ENCODE data around the gene USP47. TPM values are rescaled to one million over a fixed set of nuclear protein-coding genes. Genes with fewer than 3 reads are reported as not detected.

USP47 gene
- total RNA-seq, 5 donors from 2014 or later (not counting 1 experiment from before 2014, with no cell fraction given) = 49.3 to 77.6 (median 58.6) TPM

DNA sequence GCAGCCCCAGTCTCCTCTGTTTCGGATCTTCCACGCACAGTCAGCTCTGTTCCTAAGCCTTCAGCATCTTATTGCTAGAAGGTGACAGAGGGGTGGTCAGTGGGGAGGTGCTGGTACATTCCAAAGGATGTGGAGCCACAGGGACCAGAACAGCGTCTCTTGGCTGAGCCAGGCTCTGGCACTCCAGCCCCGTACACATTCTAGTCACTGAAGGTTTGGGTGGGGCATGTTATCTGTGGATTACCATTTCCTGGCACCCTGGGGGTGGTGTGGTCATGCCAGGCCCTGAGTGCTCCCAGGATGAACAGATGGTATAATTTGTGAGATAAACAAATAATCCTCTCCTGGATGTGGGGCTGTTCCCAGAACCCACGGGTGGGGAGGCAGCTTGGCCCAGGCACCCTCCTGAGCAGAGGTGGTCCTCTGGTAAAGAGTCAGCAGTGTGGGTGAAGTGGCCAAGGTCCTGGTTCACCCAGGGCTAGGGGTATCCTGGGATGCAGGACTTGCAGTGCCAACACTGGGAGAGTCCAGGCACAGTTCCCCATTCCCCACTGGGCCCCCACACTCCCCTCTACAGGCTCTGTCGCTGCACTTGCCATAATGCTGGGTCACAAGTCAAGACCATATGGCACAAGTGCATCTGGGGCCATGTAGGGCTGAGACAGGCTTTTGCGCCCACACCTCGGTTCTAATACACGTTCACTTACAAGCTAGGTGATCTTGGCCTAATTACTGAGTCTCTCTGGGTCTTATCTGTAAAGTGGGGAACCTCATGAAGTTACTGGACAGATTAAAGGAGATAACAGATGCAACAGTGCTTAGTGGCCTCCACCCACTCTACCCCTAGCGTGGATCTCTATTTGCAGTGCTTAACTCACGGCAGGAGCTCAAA lies 133.7 kb downstream of the USP47 start:
- ATAC-seq (replicated peaks in 1 of 4) = peak in 1 of 4 experiments; percentile 46

DNA sequence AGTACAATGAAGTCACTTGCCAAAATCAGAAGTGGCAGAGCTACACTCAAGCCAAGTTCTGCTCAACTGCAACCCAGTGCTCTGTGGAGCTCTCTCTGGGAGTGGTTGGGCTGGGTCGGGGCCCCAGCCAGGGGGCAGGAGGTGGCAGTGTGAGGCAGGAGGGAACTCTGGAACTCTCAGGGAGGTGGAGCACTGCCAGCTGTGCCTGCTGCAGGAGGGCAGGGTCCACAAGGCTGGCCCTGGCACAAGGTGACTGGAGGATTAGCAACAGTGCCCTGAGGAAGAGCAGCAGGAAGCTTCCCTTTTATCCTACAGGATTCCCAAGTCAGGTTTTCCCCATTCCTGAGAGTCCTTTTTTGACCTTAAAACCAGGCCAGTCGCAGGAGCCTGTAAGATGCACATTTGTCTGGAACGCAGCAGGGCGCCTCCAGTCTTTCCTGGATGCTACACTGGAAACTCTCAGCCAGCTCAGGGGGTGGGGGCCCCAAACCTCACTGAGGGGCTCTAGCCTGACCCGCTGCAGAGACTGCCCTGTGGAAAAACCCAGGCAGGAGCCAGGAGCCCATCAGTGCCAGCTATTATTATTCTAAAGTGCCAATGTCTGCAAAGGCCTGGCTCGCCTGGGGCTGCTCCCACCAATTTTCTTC lies 134.8 kb downstream of the USP47 start:
- H3K4me3 ChIP-seq (ENCODE audit: control insufficient read depth in 1 of 2, extremely low read depth in 1 of 2, low read length in 1 of 2) = no peak overlapping the region
- ATAC-seq (replicated peaks in 1 of 4) (no peak), DNase-seq (peak in 1 of 35 experiments; percentile 0)
- peaks cover 0 to 18% of the 10 kb centered on the region in 2 experiments for H3K27me3 ChIP-seq (replicated peaks in 1 of 2; ENCODE audit: control insufficient read depth in 2 of 2, extremely low read depth in 1 of 2, insufficient read depth in 2 of 2, low read length in 1 of 2)
- peaks cover 3 to 4% of the 10 kb centered on the region in 2 donors for H3K27me3 Mint-ChIP-seq
- peaks cover 7 to 16% (median 13%) of the 10 kb centered on the region in 3 donors for H3K4me1 Mint-ChIP-seq
- H3K9me3 Mint-ChIP-seq = no peaks in the 10 kb centered on the region
- H3K27ac ChIP-seq (ENCODE audit: low read length) = no peak overlapping the region
- H3K4me3 Mint-ChIP-seq = no peak overlapping the region
- no peaks in the 10 kb centered on the region for H3K9me3 ChIP-seq
- ChIA-PET POLR2A (no interaction called here), CTCF (interaction anchor here (0.6 to 1.0 kb wide), 2 partner anchors 17 to 65 kb away, joined by 3 to 4 read pairs; no protein-coding TSS in a partner anchor)
- no peaks in the 10 kb centered on the region for H3K36me3 Mint-ChIP-seq
- H3K27ac Mint-ChIP-seq = no peak overlapping the region
- 98% methylated on average over 5 of the region's 6 CpGs for WGBS (ENCODE audit: insufficient coverage)
- H3K36me3 ChIP-seq (ENCODE audit: control insufficient read depth in 2 of 2, extremely low read depth in 1 of 2, insufficient read depth in 1 of 2, low read length in 1 of 2) = no peaks in the 10 kb centered on the region
- H3K4me1 ChIP-seq (ENCODE audit: control insufficient read depth in 1 of 2, extremely low read depth in 1 of 2, insufficient read depth in 2 of 2, low read length in 2 of 2) = peaks cover 0 to 6% of the 10 kb centered on the region in 2 experiments

More for the DNA sequence above, 133.7 kb downstream of the USP47 start:
- peaks cover 0 to 8% of the 10 kb centered on the region in 2 experiments for H3K27me3 ChIP-seq (replicated peaks in 1 of 2; ENCODE audit: control insufficient read depth in 2 of 2, extremely low read depth in 1 of 2, insufficient read depth in 2 of 2, low read length in 1 of 2)
- Mint-ChIP-seq H3K27me3 (peaks cover 0 to 2% of the 10 kb centered on the region in 2 donors), H3K36me3 (no peaks in the 10 kb centered on the region), H3K27ac (no peak overlapping the region), H3K4me3 (no peak overlapping the region), H3K4me1 (peaks cover 7 to 16% (median 13%) of the 10 kb centered on the region in 3 donors), H3K9me3 (no peaks in the 10 kb centered on the region)
- H3K4me3 ChIP-seq (ENCODE audit: control insufficient read depth in 1 of 2, extremely low read depth in 1 of 2, low read length in 1 of 2) = no peak overlapping the region
- CTCF ChIA-PET = interaction anchor here (0.6 to 1.0 kb wide), 2 partner anchors 16 to 67 kb away, joined by 3 to 4 read pairs; no protein-coding TSS in a partner anchor
- H3K27ac ChIP-seq (ENCODE audit: low read length) = no peak overlapping the region
- peaks cover 0 to 6% of the 10 kb centered on the region in 2 experiments for H3K4me1 ChIP-seq (ENCODE audit: control insufficient read depth in 1 of 2, extremely low read depth in 1 of 2, insufficient read depth in 2 of 2, low read length in 2 of 2)
- POLR2A ChIA-PET = interaction anchor here in 1 of 2 donors (0.6 kb wide), 1 partner anchor 223 kb away, joined by 3 read pairs; no protein-coding TSS in a partner anchor
- WGBS (ENCODE audit: insufficient coverage) = 84% methylated on average over 5 of the region's 11 CpGs
- DNase-seq = peak in 1 of 35 experiments; percentile 2
- no peaks in the 10 kb centered on the region for H3K36me3 ChIP-seq (ENCODE audit: control insufficient read depth in 2 of 2, extremely low read depth in 1 of 2, insufficient read depth in 1 of 2, low read length in 1 of 2)
- H3K9me3 ChIP-seq = no peaks in the 10 kb centered on the region

DNA sequence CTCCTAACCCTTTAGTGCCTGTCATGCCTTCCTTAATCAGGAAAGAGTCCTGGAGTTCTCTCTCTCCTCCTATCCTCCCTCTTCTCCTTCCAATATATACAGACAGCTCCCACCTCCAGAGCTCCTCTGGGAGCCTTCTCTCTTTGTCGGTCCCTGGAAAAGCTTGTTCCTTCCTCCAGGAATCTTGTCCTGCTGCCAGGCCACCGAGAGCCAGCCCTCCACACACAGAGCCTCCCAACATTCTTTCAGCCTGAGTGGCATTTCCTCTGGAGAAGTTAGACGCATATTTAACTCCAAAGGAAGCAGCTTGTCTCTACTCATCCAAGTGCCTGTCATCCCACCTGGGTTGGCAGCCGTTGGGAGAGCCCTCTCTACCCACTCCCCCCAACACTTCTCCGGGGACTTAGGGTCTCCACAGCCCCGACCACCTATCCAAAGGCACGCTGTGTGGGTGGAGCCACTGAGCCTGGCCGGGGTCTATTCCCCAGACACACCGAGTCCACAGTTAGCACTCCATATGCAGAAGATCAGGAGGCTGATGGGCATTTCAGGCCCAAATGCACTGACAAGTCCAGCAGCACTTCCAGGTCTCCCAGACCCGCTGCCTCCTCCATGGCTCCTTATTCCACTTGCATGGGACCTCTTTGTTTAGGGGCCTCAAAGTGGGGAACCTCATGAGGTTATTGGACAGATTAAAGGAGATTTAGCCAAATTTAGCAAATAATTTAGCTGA lies 135.6 kb downstream of the USP47 start:
- Mint-ChIP-seq H3K27me3 (peaks cover 3 to 4% of the 10 kb centered on the region in 2 donors), H3K27ac (no peak overlapping the region), H3K4me3 (no peak overlapping the region), H3K9me3 (no peaks in the 10 kb centered on the region), H3K36me3 (no peaks in the 10 kb centered on the region), H3K4me1 (peaks cover 7 to 16% (median 13%) of the 10 kb centered on the region in 3 donors)
- no peak overlapping the region for H3K4me3 ChIP-seq (ENCODE audit: control insufficient read depth in 1 of 2, extremely low read depth in 1 of 2, low read length in 1 of 2)
- DNase-seq (no peak), ATAC-seq (replicated peaks in 1 of 4) (no peak)
- WGBS (ENCODE audit: insufficient coverage) = 68% methylated on average over 8 of the region's 10 CpGs
- H3K36me3 ChIP-seq (ENCODE audit: control insufficient read depth in 2 of 2, extremely low read depth in 1 of 2, insufficient read depth in 1 of 2, low read length in 1 of 2) = no peaks in the 10 kb centered on the region
- H3K27me3 ChIP-seq (replicated peaks in 1 of 2; ENCODE audit: control insufficient read depth in 2 of 2, extremely low read depth in 1 of 2, insufficient read depth in 2 of 2, low read length in 1 of 2) = peaks cover 0 to 19% of the 10 kb centered on the region in 2 experiments
- H3K27ac ChIP-seq (ENCODE audit: low read length) = no peak overlapping the region
- CTCF ChIA-PET = no interaction called here
- no peaks in the 10 kb centered on the region for H3K9me3 ChIP-seq
- peaks cover 0 to 6% of the 10 kb centered on the region in 2 experiments for H3K4me1 ChIP-seq (ENCODE audit: control insufficient read depth in 1 of 2, extremely low read depth in 1 of 2, insufficient read depth in 2 of 2, low read length in 2 of 2)
- POLR2A ChIA-PET = interaction anchor here in 1 of 2 donors (0.6 kb wide), 1 partner anchor 90 kb away, joined by 4 read pairs; no protein-coding TSS in a partner anchor

DNA sequence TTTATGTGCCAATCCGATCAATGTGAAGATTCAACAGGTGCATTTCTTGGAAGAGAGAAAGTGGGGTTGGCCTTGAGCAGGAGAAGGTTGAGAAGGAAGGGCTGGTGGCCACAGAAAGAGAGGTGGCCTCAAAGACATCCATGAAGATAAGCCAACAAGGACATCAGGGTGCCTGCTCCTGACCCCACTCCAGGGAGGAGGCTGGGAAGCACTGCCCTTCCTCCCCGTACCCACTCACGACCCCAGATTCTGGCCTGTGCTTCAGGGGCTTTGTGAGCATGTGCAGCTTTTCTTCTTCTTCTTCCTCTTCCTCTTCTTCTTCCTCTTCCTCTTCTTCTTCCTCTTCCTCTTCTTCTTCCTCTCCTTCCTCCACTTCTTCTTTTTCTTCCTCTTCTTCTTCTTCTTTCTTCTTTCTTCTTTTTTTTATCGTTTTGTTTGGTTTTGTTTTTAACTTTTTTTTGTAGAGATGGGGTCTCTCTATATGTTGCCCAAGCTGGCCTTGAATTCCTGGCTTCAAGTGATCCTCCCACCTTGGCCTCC lies 136.4 kb downstream of the USP47 start:
- ATAC-seq (replicated peaks in 1 of 4) (no peak), DNase-seq (no peak)
- no peak overlapping the region for H3K27ac Mint-ChIP-seq
- H3K36me3 Mint-ChIP-seq = no peaks in the 10 kb centered on the region
- H3K4me1 ChIP-seq (ENCODE audit: control insufficient read depth in 1 of 2, extremely low read depth in 1 of 2, insufficient read depth in 2 of 2, low read length in 2 of 2) = peaks cover 0 to 6% of the 10 kb centered on the region in 2 experiments
- POLR2A ChIA-PET = no interaction called here
- no peak overlapping the region for H3K4me3 ChIP-seq (ENCODE audit: control insufficient read depth in 1 of 2, extremely low read depth in 1 of 2, low read length in 1 of 2)
- H3K9me3 Mint-ChIP-seq = no peaks in the 10 kb centered on the region
- no peaks in the 10 kb centered on the region for H3K36me3 ChIP-seq (ENCODE audit: control insufficient read depth in 2 of 2, extremely low read depth in 1 of 2, insufficient read depth in 1 of 2, low read length in 1 of 2)
- CTCF ChIA-PET = no interaction called here
- no peaks in the 10 kb centered on the region for H3K9me3 ChIP-seq
- H3K4me3 Mint-ChIP-seq = no peak overlapping the region
- peaks cover 3 to 4% of the 10 kb centered on the region in 2 donors for H3K27me3 Mint-ChIP-seq
- peaks cover 0 to 21% of the 10 kb centered on the region in 2 experiments for H3K27me3 ChIP-seq (replicated peaks in 1 of 2; ENCODE audit: control insufficient read depth in 2 of 2, extremely low read depth in 1 of 2, insufficient read depth in 2 of 2, low read length in 1 of 2)
- no peak overlapping the region for H3K27ac ChIP-seq (ENCODE audit: low read length)
- WGBS (ENCODE audit: insufficient coverage) = 94% methylated on average over 3 of the region's 4 CpGs
- peaks cover 7 to 16% (median 13%) of the 10 kb centered on the region in 3 donors for H3K4me1 Mint-ChIP-seq

DNA sequence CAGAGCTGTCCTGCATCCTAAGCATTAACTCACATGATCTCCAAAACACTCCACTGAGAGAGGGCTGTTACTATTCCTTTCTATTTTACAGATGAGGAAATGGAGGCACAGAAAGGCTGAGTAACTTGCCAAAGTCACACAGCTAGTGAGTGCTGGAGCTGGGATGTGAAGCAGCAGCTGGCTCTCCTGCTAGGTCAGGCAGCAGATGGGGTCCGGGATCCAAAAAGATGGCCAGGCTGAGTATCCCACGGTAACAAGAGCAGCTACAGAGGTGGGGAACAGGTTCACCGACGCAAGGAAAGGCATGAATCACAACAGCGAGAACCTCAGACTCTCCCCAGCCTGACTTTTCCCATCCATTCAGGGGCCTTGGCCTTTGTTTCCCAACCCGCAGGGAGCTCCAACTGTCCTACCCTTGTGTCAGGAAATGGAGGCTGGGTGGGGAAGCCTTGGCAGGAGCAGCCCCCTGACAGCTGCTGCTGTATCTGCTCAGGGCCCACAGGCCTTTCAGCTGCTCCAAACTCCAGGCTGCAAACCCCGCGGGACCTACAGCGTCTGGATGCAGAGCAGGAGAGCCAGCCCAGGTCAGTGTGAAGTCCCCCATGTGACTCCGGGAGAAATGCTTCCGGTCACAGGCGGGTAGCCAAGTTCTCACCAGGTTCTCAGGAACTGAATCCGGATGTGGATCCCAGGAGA lies 137.2 kb downstream of the USP47 start:
- peaks cover 0 to 24% of the 10 kb centered on the region in 2 experiments for H3K27me3 ChIP-seq (replicated peaks in 1 of 2; ENCODE audit: control insufficient read depth in 2 of 2, extremely low read depth in 1 of 2, insufficient read depth in 2 of 2, low read length in 1 of 2)
- Mint-ChIP-seq H3K4me3 (no peak overlapping the region), H3K27ac (no peak overlapping the region), H3K9me3 (no peaks in the 10 kb centered on the region), H3K27me3 (peaks cover 3 to 4% of the 10 kb centered on the region in 2 donors), H3K4me1 (peaks cover 7 to 16% (median 13%) of the 10 kb centered on the region in 3 donors), H3K36me3 (no peaks in the 10 kb centered on the region)
- ChIA-PET CTCF (interaction anchor here in 1 of 2 donors (0.9 kb wide), 1 partner anchor 10 kb away, joined by 3 read pairs; no protein-coding TSS in a partner anchor), POLR2A (no interaction called here)
- ATAC-seq (replicated peaks in 1 of 4) (no peak), DNase-seq (no peak)
- no peaks in the 10 kb centered on the region for H3K9me3 ChIP-seq
- no peak overlapping the region for H3K4me3 ChIP-seq (ENCODE audit: control insufficient read depth in 1 of 2, extremely low read depth in 1 of 2, low read length in 1 of 2)
- 96% methylated on average over 12 of the region's 13 CpGs for WGBS (ENCODE audit: insufficient coverage)
- no peaks in the 10 kb centered on the region for H3K36me3 ChIP-seq (ENCODE audit: control insufficient read depth in 2 of 2, extremely low read depth in 1 of 2, insufficient read depth in 1 of 2, low read length in 1 of 2)
- H3K27ac ChIP-seq (ENCODE audit: low read length) = no peak overlapping the region
- peaks cover 0 to 6% of the 10 kb centered on the region in 2 experiments for H3K4me1 ChIP-seq (ENCODE audit: control insufficient read depth in 1 of 2, extremely low read depth in 1 of 2, insufficient read depth in 2 of 2, low read length in 2 of 2)
